Ovary (tissue), 9 donors: Measurements from ENCODE around the gene SRM. TPM values are rescaled to one million over a fixed set of nuclear protein-coding genes. Genes with fewer than 3 reads are reported as not detected.

Experiments
- DNase-seq, 5 donors: peaks; one replicate each; pipeline ENCODE4 v3.0.0-alpha.2; 2019 to 2020
- H3K27ac ChIP-seq, 2 donors: fragments of 200-600 bp; one replicate each; pipeline versions ENCODE4 v1.5.1 to v1.8.0; 2019 to 2022
- H3K27me3 ChIP-seq: fragments of 200-600 bp; one replicate; pipeline ENCODE4 v1.8.0; 2022
- H3K36me3 ChIP-seq: fragments of 200-600 bp; sonication (generic); one replicate; pipeline ENCODE4 v1.5.1; 2019
- H3K4me1 ChIP-seq: one replicate; pipeline ENCODE4 v1.8.1; 2013; ENCODE audit warnings: mild to moderate bottlenecking, moderate library complexity; ENCODE audit not compliant: insufficient read depth
- H3K4me3 ChIP-seq: fragments of 200-600 bp; sonication (generic); one replicate; pipeline ENCODE4 v1.5.1; 2017
- H3K9me3 ChIP-seq, 2 donors: fragments of 200-600 bp in 1 of 2; sonication (generic) in 1 of 2; one replicate each; pipeline versions ENCODE4 v1.5.1 to v1.8.1; 2013 to 2019; ENCODE audit warnings: mild to moderate bottlenecking in 1 of 2, moderate library complexity in 1 of 2
- EP300 ChIP-seq: sonication (generic); formaldehyde crosslinking; IDR thresholded peaks from one replicate; pipeline ENCODE4 v1.6.1; 2017; ENCODE audit warnings: antibody characterized with exemption
- POLR2A ChIP-seq: fragments of 450-650 bp; IDR thresholded peaks from one replicate; pipeline ENCODE4 v1.6.1; 2017; ENCODE audit warnings: antibody characterized with exemption, mild to moderate bottlenecking, moderate library complexity
- WGBS, 3 donors: extraction: QIAGEN DNeasy Blood & Tissue Kit in 1 of 3; methylation state at CpG; one replicate each; pipeline versions ENCODE4 v1.1.5 to v1.1.7; 2013 to 2017; 5-methylcytosine and 5-hydroxymethylcytosine counted together
- intact Hi-C, 4 donors: fragments of 100-400 bp; cut with DNase I; formaldehyde crosslinking; loops; one replicate each; pipeline versions ENCODE4 v1.11.0 to v1.15.1; 2022 to 2023
- polyA plus RNA-seq, 2 donors: library from polyadenylated mRNA; stranded (reverse); fragments of 200-250 nt in 1 of 2; fragments of 350-450 nt in 1 of 2; fragmentation: Illumina TruSeq in 1 of 2; extraction: RNeasy Lipid Tissue Mini Kit (QIAGEN cat#74804) in 1 of 2; gene quantifications; one replicate each; pipeline ENCODE4 v1.2.3, GENCODE V29; 2013 to 2014
- total RNA-seq, 7 donors: library from RNA; depleted of rRNA in 2 of 7; stranded (reverse); fragments of >200 nt in 2 of 7; fragmentation: NEBNext Ultra II Directional in 3 of 7; extraction: Animal tissue kit (Norgen Biotek cat#: 25700) in 3 of 7; gene quantifications; one replicate each; pipeline versions ENCODE4 v1.1.0 to v1.2.4, GENCODE V29; 2016 to 2023
- TF ChIP-seq, protein P1 (sequence below), 3 donors: fragments of 450-650 bp in 2 of 3; fragments of 200-600 bp in 1 of 3; IDR thresholded peaks; one replicate each; pipeline versions ENCODE4 v1.5.1 to v1.8.0; 2016 to 2022; ENCODE audit warnings: antibody characterized with exemption in 3 of 3, mild to moderate bottlenecking in 1 of 3
- donor health status: DM: no; HTN: no; CAD: no; lungs with moderate emphysema.
- donor health status: DM: no; HTN: no; CAD: no.
- donor health status: Bipolar disorder and iron deficiency.
- donor health status: DM: yes; HTN: yes; CAD: no.
- donor health status: DM: no; HTN: no; CAD: no.
- donor health status: DM: yes; HTN: yes; CAD: no.

SRM gene
- total and polyA plus RNA-seq, 9 donors, result 31.7 to 111 (median 55.3) TPM

DNA sequence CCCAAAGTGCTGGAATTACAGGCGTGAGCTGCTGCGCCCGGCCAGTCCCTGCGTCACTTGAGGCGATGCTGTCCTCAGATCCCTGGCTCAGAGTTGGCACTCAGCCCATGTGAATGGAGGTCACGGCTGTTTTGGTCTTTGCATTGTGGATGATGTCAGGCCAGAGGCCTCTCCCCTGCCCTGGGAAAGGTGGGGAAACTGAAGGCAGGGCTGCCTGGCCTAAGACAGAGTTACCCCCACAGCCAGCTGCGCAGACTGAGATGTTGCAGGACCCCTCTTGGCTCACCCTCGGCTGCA, 13.6 kb downstream of the SRM start:
- Histone ChIP-seq H3K4me3 (no peak overlapping the region), H3K27me3 (no peaks in the 10 kb centered on the region), H3K9me3 (no peaks in the 10 kb centered on the region), H3K27ac (no peak overlapping the region), H3K36me3 (no peaks in the 10 kb centered on the region), H3K4me1 (no peaks in the 10 kb centered on the region)
- DNase-seq, result no peak
- TF ChIP-seq EP300 (no peak), POLR2A (no peak)
- TF ChIP-seq, protein P1, sequence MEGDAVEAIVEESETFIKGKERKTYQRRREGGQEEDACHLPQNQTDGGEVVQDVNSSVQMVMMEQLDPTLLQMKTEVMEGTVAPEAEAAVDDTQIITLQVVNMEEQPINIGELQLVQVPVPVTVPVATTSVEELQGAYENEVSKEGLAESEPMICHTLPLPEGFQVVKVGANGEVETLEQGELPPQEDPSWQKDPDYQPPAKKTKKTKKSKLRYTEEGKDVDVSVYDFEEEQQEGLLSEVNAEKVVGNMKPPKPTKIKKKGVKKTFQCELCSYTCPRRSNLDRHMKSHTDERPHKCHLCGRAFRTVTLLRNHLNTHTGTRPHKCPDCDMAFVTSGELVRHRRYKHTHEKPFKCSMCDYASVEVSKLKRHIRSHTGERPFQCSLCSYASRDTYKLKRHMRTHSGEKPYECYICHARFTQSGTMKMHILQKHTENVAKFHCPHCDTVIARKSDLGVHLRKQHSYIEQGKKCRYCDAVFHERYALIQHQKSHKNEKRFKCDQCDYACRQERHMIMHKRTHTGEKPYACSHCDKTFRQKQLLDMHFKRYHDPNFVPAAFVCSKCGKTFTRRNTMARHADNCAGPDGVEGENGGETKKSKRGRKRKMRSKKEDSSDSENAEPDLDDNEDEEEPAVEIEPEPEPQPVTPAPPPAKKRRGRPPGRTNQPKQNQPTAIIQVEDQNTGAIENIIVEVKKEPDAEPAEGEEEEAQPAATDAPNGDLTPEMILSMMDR (IDR thresholded peaks at IDR 0.05), result no peak
- 77 to 90% (median 86%) methylated on average over 8 of the region's 8 CpGs for WGBS, 3 donors
- intact Hi-C loops, result no loop called here

DNA sequence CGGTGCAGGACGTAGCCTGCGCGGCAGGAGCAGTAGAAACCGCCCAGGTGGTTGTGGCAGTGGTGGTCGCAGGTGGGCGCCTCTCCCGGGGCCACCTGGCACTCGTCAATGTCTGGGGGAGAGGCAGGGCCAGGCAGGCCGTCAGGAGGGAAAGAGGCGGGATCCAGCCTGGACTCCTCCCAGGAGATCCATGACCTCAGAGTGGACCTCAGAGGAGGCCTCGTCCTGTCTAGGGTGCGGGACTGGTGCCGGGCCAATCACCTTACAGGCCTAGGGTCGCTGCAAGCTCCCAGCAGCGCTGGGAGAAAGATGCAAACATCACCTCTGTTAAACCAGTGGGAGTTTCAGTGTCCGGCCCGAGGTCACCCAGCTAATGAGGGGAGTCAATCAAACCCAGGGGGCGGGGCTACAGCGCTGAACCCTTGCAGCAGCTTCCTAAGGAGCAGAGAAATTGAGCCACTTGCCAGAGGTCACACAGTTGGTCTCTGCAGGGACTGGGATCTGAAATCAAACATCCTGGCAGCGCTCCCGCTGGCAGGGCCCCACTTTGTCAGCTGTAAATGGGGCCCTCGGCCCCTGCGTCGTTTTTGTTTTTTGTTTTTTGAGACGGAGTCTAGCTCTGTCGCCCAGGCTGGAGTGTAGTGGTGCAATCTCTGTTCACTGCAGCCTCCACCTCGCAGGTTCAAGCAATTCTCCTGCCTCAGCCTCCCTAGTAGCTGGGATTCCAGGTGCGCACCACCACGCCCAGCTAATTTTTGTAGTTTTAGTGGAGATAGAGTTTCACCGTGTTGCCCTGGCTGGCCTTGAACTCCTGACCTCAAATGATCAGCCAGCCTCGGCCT, 14.2 kb downstream of the SRM start:
- Histone ChIP-seq H3K4me3 (no peak overlapping the region), H3K27me3 (no peaks in the 10 kb centered on the region), H3K9me3 (no peaks in the 10 kb centered on the region), H3K36me3 (no peaks in the 10 kb centered on the region), H3K4me1 (no peaks in the 10 kb centered on the region), H3K27ac (no peak overlapping the region)
- TF ChIP-seq POLR2A, result no peak
- TF ChIP-seq, protein P1 (IDR thresholded peaks at IDR 0.05), result no peak
- no peak for TF ChIP-seq EP300
- peak in 1 of 5 donors; percentile 26 for DNase-seq
- 42 to 48% (median 48%) methylated on average over 32 of the region's 32 CpGs for WGBS, 3 donors
- intact Hi-C loops, result no loop called here

DNA sequence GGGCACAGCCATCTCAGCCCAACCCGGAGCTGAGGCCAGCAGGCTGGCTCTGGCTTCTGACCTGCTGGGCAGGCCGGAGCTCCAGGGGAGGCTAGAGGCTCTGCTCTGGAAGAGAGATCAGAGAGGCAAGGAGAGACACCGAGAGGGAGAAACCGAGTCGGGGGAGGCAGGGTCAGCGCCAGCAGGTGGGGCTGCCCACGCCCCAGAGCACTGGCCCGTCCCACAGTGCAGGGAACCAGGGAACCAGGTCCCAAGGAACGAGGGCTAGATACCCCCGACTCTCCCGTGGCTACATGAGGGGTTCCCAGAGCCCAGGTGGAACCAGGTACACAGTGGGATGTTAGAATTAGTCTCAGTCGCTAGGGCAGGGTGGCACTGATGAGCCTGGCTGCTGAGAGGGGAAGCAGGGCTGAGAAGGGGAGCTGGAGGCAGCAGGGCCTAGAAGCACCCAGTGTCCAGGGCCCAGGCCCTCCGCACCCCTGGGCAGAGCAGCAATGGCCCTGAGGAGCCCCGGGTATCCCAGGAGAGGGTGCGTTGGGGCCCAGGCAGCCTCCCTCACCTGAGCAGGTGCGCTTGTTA, 14.9 kb downstream of the SRM start:
- Histone ChIP-seq H3K9me3 (no peaks in the 10 kb centered on the region), H3K27ac (no peak overlapping the region), H3K27me3 (no peaks in the 10 kb centered on the region), H3K4me3 (no peak overlapping the region), H3K36me3 (no peaks in the 10 kb centered on the region), H3K4me1 (no peaks in the 10 kb centered on the region)
- intact Hi-C loops, result loop anchor here in 1 of 4 donors (5.0 kb wide), 1 partner anchor 602 kb away; no protein-coding TSS in a partner anchor
- WGBS, 3 donors, result 77 to 83% (median 82%) methylated on average over 16 of the region's 16 CpGs
- no peak for TF ChIP-seq POLR2A
- TF ChIP-seq, protein P1 (IDR thresholded peaks at IDR 0.05), result no peak
- TF ChIP-seq EP300, result no peak
- DNase-seq, result no peak

DNA sequence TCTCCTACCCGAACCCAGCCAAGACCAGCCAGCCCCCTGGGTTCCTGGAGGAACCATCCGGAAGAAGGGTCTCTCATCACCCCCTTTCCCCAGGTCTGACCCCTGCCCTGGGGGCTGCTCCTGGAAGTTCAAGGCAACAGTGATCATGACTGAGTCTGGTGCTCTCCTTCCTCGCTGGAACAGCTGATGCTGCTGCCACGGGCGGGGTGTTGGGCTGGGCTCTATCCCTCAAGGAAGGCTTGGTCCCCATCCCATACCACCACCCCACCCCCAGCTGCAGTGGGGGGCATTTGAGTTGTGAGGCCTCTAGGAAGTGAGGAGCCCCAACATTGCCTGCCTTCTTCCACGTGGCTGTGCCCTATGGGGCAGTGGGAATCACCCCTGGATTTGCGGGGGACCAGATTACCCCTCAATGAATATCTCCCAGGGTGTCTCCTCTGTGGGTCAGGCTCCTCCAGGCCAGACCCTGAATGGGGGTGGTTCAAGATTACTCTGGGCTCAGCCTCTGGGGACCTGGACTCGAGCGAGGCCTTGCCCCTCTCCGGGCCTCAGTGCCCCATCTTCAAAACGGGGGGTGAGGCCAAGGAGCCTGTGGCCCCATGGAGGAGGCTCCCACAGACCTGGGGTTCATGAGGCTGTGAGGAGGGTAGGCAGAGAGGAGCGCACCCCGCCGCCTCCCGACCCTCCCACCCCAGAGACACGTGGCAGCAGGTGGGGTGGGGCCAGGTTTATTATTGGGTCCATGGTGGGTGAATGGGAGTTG, 15.6 kb downstream of the SRM start:
- H3K36me3 ChIP-seq, result no peaks in the 10 kb centered on the region
- no peaks in the 10 kb centered on the region for H3K4me1 ChIP-seq
- no peak for DNase-seq
- TF ChIP-seq, protein P1 (IDR thresholded peaks at IDR 0.05), result no peak
- no peak for TF ChIP-seq EP300
- TF ChIP-seq POLR2A, result no peak
- 69 to 79% (median 76%) methylated on average over 16 of the region's 16 CpGs for WGBS, 3 donors
- H3K9me3 ChIP-seq, result no peaks in the 10 kb centered on the region
- H3K4me3 ChIP-seq, result no peak overlapping the region
- no peaks in the 10 kb centered on the region for H3K27me3 ChIP-seq
- H3K27ac ChIP-seq, result no peak overlapping the region
- intact Hi-C loops, result loop anchor here in 1 of 4 donors (5.0 kb wide), 1 partner anchor 603 kb away; no protein-coding TSS in a partner anchor
